Caco-2 (cell line): ENCODE results near the gene SPCS3. TPM values are rescaled to one million over a fixed set of nuclear protein-coding genes. Genes with fewer than 3 reads are reported as not detected.

Source experiments
- Bru-seq: library from RNA; stranded (reverse); fragments of 400-500 nt; gene quantifications from one replicate; lab custom pipeline; 2021; lab: Mats Ljungman, UMichigan
- BruChase-seq, 2 experiments: library from RNA; stranded (reverse); fragments of 400-500 nt; gene quantifications; one replicate each; lab custom pipeline; 2021; lab: Mats Ljungman, UMichigan
- BruUV-seq: library from RNA; stranded (reverse); fragments of 400-500 nt; replicated peaks from 2 replicates; lab custom pipeline; 2021; lab: Mats Ljungman, UMichigan
- CTCF ChIA-PET: fragments of 300-600 bp; sonication (Branson Sonifier 250); formaldehyde crosslinking; loops from one replicate; lab custom pipeline; 2022; ENCODE audit warnings: antibody characterized with exemption; lab: Charles Lee
- POLR2A ChIA-PET: fragments of 300-600 bp; sonication (Branson Sonifier 250); formaldehyde crosslinking; loops from one replicate; lab custom pipeline; 2022; ENCODE audit warnings: antibody characterized with exemption; lab: Charles Lee
- DNase-seq, 2 experiments: peaks; one replicate each; pipeline versions ENCODE4 v3.0.0 to v3.0.0-alpha.2; 2020 to 2022
- H3K27me3 ChIP-seq: replicated peaks from 2 replicates; pipeline ENCODE4 v1.6.0; 2011; ENCODE audit warnings: low read length; ENCODE audit not compliant: control insufficient read depth, insufficient read depth
- H3K36me3 ChIP-seq: 2 replicates; pipeline ENCODE4 v1.5.1; 2011; ENCODE audit warnings: low read length; ENCODE audit not compliant: control insufficient read depth, insufficient read depth
- H3K4me1 ChIP-seq: fragments of 250-450 bp; sonication (Bioruptor Pico); 2 replicates; pipeline ENCODE4 v1.5.1; 2020; ENCODE audit warnings: mild to moderate bottlenecking
- H3K4me3 ChIP-seq: 2 replicates; pipeline ENCODE4 v1.5.1; 2011; ENCODE audit warnings: low read depth, mild to moderate bottlenecking, control low read depth, low read length
- H3K9me3 ChIP-seq: fragments of 250-450 bp; sonication (Bioruptor Pico); 2 replicates; pipeline ENCODE4 v1.5.1; 2020; ENCODE audit warnings: mild to moderate bottlenecking, moderate library complexity
- H3K27ac Mint-ChIP-seq: one replicate; pipeline ENCODE4 v1.8.0; 2022; ENCODE audit warnings: mixed read lengths; ENCODE audit not compliant: unreplicated experiment
- H3K27me3 Mint-ChIP-seq: one replicate; pipeline ENCODE4 v1.8.0; 2022; ENCODE audit warnings: mixed read lengths; ENCODE audit not compliant: insufficient read depth, unreplicated experiment
- H3K36me3 Mint-ChIP-seq: one replicate; pipeline ENCODE4 v1.8.0; 2022; ENCODE audit warnings: mild to moderate bottlenecking, mixed read lengths; ENCODE audit not compliant: insufficient read depth, unreplicated experiment
- H3K4me1 Mint-ChIP-seq: one replicate; pipeline ENCODE4 v1.8.0; 2022; ENCODE audit warnings: low read depth, mixed read lengths; ENCODE audit not compliant: unreplicated experiment
- H3K4me3 Mint-ChIP-seq: one replicate; pipeline ENCODE4 v1.8.0; 2022; ENCODE audit warnings: mild to moderate bottlenecking, moderate library complexity, mixed read lengths; ENCODE audit not compliant: unreplicated experiment
- H3K9me3 Mint-ChIP-seq: one replicate; pipeline ENCODE4 v1.8.0; 2022; ENCODE audit warnings: mixed read lengths; ENCODE audit not compliant: unreplicated experiment
- CTCF ChIP-seq, 2 experiments: fragments of 200-600 bp in 1 of 2; IDR thresholded peaks; 1 replicate in 1 of 2; 2 replicates in 1 of 2; pipeline versions ENCODE4 v1.5.1 to v1.8.0; 2011 to 2022; ENCODE audit warnings: antibody characterized with exemption in 1 of 2, control low read depth in 1 of 2, inconsistent platforms in 1 of 2, low read depth in 1 of 2, low read length in 1 of 2, mild to moderate bottlenecking in 1 of 2, moderate library complexity in 1 of 2; ENCODE audit not compliant: insufficient read depth in 1 of 2, severe bottlenecking in 1 of 2, unreplicated experiment in 1 of 2
- intact Hi-C: fragments of 100-400 bp; cut with micrococcal nuclease; formaldehyde crosslinking; loops from one replicate; pipeline ENCODE4 v1.10.0; 2022; ENCODE audit not compliant: unreplicated experiment
- long read RNA-seq: library from polyadenylated mRNA; stranded (forward); transcript quantifications from one replicate; pipeline ENCODE4 v2.0.0, GENCODE V29; 2022
- total RNA-seq: library from RNA; stranded (reverse); gene quantifications from 2 replicates; pipeline ENCODE4 v1.2.3, GENCODE V29; 2022

The SPCS3 gene
- total RNA-seq (54.5 and 56.2 TPM in 2 replicates), Bru-seq, nascent RNA (percentile 90 among the genes with signal in this experiment), BruChase-seq, experiment 1, labeled RNA remaining after a 2-hour chase (percentile 96 among the genes with signal in this experiment), BruChase-seq, experiment 2, labeled RNA remaining after a 6-hour chase (percentile 98 among the genes with signal in this experiment)
- long read RNA-seq, full-length matches to known transcripts, result 33 of 40 reads
- long read RNA-seq, partial matches to known transcripts, result 0 of 40 reads
- long read RNA-seq, other reads (novel, unspliced or antisense), result 7 of 40 reads

- POLR2A ChIA-PET, result no interaction called here
- intact Hi-C loops, result loop anchor here (1.0 kb wide), 1 partner anchor 125 kb away; the partner anchor contains the start of gene SPATA4
- CTCF ChIA-PET, result no interaction called here
- Mint-ChIP-seq H3K27ac (peak within 1 kb of the TSS; percentile 81), H3K4me1 (no peaks in the 10 kb centered on the region), H3K27me3 (no peaks in the 10 kb centered on the region), H3K9me3 (no peaks in the 10 kb centered on the region), H3K36me3 (no peaks in the 10 kb centered on the region), H3K4me3 (peak within 1 kb of the TSS; percentile 84)
- H3K9me3 ChIP-seq, result no peaks in the 10 kb centered on the region
- BruUV-seq, result no TSS peak
- H3K4me1 ChIP-seq, result no peaks in the 10 kb centered on the region; the same call in 1 of the 2 replicates
- DNase-seq, result peak; percentile 90 to 95
- TF ChIP-seq CTCF (IDR thresholded peaks at IDR 0.05; ENCODE audit: insufficient read depth in 1 of 2, low read depth in 1 of 2, low read length in 1 of 2, severe bottlenecking in 1 of 2, unreplicated experiment in 1 of 2), result no peak
- H3K27me3 ChIP-seq, result no peaks in the 10 kb centered on the region
- H3K36me3 ChIP-seq, result no peaks in the 10 kb centered on the region
- peak within 1 kb of the TSS; percentile 99 for H3K4me3 ChIP-seq
These were observed at the start of gene SPCS3 for GRCh38 chr4:176319704-176320339. TSS of gene SPCS3 (plus strand) at chr4:176319966. CDS start at chr4:176320077, 111 bp downstream.

- Mint-ChIP-seq H3K27ac (no peak overlapping the region), H3K36me3 (no peaks in the 10 kb centered on the region), H3K4me1 (no peaks in the 10 kb centered on the region), H3K27me3 (peaks cover 3% of the 10 kb centered on the region), H3K4me3 (no peak overlapping the region), H3K9me3 (no peaks in the 10 kb centered on the region)
- no peaks in the 10 kb centered on the region for H3K4me1 ChIP-seq
- no peaks in the 10 kb centered on the region for H3K27me3 ChIP-seq
- no peaks in the 10 kb centered on the region for H3K36me3 ChIP-seq
- TF ChIP-seq CTCF (IDR thresholded peaks at IDR 0.05; ENCODE audit: insufficient read depth in 1 of 2, low read depth in 1 of 2, low read length in 1 of 2, severe bottlenecking in 1 of 2, unreplicated experiment in 1 of 2), result no peak
- ChIA-PET CTCF (no interaction called here), POLR2A (no interaction called here)
- no peak for DNase-seq
- H3K4me3 ChIP-seq, result no peak overlapping the region
- intact Hi-C loops, result no loop called here
- BruUV-seq, result no TSS peak
- H3K9me3 ChIP-seq, result no peaks in the 10 kb centered on the region
These were observed 49.1 kb upstream of the SPCS3 start for GRCh38 chr4:176270669-176271068.

- intact Hi-C loops, result no loop called here
- POLR2A ChIA-PET, result no interaction called here
- DNase-seq, result no peak
These were observed 48.0 kb upstream of the SPCS3 start for GRCh38 chr4:176271749-176272148.

More at GRCh38 chr4:176271749-176272148, 48.0 kb upstream of the SPCS3 start:
- Mint-ChIP-seq H3K4me3 (no peak overlapping the region), H3K27me3 (peaks cover 3% of the 10 kb centered on the region), H3K4me1 (no peaks in the 10 kb centered on the region), H3K36me3 (no peaks in the 10 kb centered on the region), H3K9me3 (no peaks in the 10 kb centered on the region), H3K27ac (no peak overlapping the region)
- no TSS peak for BruUV-seq
- no peaks in the 10 kb centered on the region for H3K9me3 ChIP-seq
- no peak for TF ChIP-seq CTCF (IDR thresholded peaks at IDR 0.05; ENCODE audit: insufficient read depth in 1 of 2, low read depth in 1 of 2, low read length in 1 of 2, severe bottlenecking in 1 of 2, unreplicated experiment in 1 of 2)
- no peak overlapping the region for H3K4me3 ChIP-seq
- CTCF ChIA-PET, result no interaction called here
- H3K36me3 ChIP-seq, result no peaks in the 10 kb centered on the region
- H3K4me1 ChIP-seq, result no peaks in the 10 kb centered on the region
- H3K27me3 ChIP-seq, result no peaks in the 10 kb centered on the region
